Esophagus squamous epithelium (tissue), 5 donors: ENCODE results near the gene NCEH1. TPM values are rescaled to one million over a fixed set of nuclear protein-coding genes. Genes with fewer than 3 reads are reported as not detected.

Experiments used
- DNase-seq: peaks from one replicate; lab custom pipeline; 2025; lab: John Stamatoyannopoulos, UW
- H3K27ac ChIP-seq, 4 donors: fragments of 200-600 bp; sonication (generic); one replicate each; pipeline ENCODE4 v1.5.1; 2016 to 2019; ENCODE audit warnings: mild to moderate bottlenecking in 1 of 4
- H3K27me3 ChIP-seq, 4 donors: fragments of 200-600 bp; sonication (generic); 1 replicate in 3 of 4; 2 replicates in 1 of 4; pipeline versions ENCODE4 v1.5.1 to v1.6.0; 2017 to 2021; ENCODE audit warnings: antibody characterized with exemption in 1 of 4
- H3K36me3 ChIP-seq, 3 donors: fragments of 200-600 bp; sonication (generic); one replicate each; pipeline ENCODE4 v1.5.1; 2016 to 2019
- H3K4me1 ChIP-seq, 3 donors: fragments of 200-600 bp; sonication (generic); one replicate each; pipeline ENCODE4 v1.5.1; 2017 to 2019
- H3K4me3 ChIP-seq, 4 donors: fragments of 200-600 bp; sonication (generic); 1 replicate in 3 of 4; 2 replicates in 1 of 4; pipeline ENCODE4 v1.5.1; 2016 to 2019; ENCODE audit warnings: mild to moderate bottlenecking in 2 of 4, moderate library complexity in 1 of 4
- H3K9me3 ChIP-seq, 3 donors: fragments of 200-600 bp; sonication (generic); one replicate each; pipeline ENCODE4 v1.5.1; 2016 to 2019
- POLR2A ChIP-seq, 4 donors: fragments of 450-650 bp; IDR thresholded peaks; one replicate each; pipeline ENCODE4 v1.6.1; 2017; ENCODE audit warnings: antibody characterized with exemption in 4 of 4, mild to moderate bottlenecking in 4 of 4, moderate library complexity in 3 of 4
- WGBS, 2 donors: methylation state at CpG; one replicate each; pipeline ENCODE4 v1.1.5; 2018; 5-methylcytosine and 5-hydroxymethylcytosine counted together
- intact Hi-C: fragments of 100-400 bp; cut with DNase I; formaldehyde crosslinking; loops from one replicate; pipeline ENCODE4 v1.15.0; 2022
- total RNA-seq, 4 donors: library from RNA; depleted of rRNA; stranded (reverse); fragments of >200 nt; gene quantifications; one replicate each; pipeline ENCODE4 v1.1.0, GENCODE V29; 2016
- TF ChIP-seq, protein P1 (sequence below), 6 experiments: fragments of 450-650 bp in 4 of 6; fragments of 200-600 bp in 2 of 6; sonication (generic) in 2 of 6; IDR thresholded peaks; one replicate each; pipeline ENCODE4 v1.5.1; 2016 to 2019; ENCODE audit warnings: antibody characterized with exemption in 6 of 6, mild to moderate bottlenecking in 4 of 6, moderate library complexity in 4 of 6
- donor health status: DM: yes; HTN: yes; CAD: no.

NCEH1 gene
- total RNA-seq, 4 donors from 2014 or later = 2.2 to 9.1 (median 5.0) TPM

DNA sequence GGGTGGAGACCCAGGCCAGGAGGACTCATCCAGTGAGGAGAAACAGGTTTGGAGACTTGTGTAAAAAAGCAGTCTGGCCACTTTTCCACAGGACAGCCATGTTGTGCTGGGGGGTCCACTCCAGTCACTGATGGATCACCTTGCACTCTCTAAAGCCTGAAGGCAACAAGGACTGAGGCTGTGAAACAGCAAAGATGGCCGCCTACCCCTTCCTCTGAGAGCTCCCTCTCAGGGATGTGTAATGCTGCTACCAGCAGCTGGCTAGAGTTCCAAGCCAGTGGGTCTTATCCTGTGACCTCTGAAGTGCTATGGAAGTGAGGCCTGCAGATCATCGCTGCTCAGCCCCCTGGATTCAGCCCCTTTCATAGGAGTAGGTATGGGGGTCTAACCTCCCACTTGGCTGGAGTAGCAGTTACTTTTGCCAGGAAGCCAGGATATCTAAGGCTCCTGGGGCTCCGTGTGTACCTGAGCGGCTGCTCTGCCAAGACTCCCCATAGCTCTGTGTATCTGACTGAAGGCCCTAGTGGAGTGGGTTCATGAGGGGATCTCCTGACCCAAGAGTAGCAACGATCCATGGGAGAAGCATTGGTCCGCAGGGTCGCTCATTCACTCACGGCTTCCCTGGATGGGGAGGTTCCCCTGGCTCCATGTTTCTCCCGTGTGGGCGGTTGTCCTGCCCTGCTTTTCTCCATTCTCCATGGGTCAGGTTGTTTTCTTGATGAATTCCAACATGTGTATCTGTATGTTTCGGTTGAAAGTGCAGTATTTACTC, 117.8 kb downstream of the NCEH1 start:
- peaks cover 8 to 55% (median 19%) of the 10 kb centered on the region in 3 donors for H3K4me1 ChIP-seq

DNA sequence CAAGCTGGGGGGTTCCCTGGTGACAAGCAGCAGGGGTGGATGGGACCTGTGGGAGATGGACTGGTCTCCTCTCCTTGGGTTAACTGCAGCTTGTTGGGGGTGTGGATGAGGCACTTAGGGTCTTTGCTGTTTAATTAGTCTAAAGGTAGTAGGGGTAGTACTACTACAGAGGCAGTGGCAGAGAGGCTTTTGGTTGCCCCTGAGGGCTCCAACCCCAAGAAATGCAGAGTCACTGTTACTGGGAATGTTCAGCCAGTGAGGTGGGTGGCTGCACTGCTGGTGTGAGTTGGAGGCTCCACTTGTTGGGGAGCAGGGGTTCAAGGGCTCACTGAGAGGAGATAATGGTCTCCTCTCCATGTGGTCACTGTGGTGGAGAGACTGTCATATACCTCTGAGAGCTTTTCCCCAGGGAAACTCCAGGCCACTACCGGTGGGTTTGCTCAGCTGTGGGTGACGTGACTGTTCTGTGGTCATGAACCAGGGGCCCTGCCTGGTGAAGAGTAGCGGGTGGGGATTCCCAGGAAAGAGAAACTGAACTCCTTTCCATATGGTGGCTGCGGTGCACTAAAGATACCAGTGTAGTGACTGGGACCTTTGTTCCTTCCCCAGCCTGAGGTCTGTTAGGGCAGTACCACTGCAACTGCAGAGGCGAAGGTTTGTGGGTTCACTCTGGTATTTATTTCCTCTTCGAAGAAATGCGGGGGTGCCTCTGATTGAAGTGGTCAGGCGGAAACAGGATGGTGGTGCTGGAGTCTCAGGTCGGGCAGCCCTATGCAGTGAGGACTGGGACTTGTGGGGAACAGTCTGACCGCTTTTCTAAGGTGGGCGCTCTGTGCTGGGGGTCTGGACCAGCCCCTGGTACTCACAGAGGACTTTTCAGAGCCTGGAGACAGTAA, 118.7 kb downstream of the NCEH1 start:
- H3K27ac ChIP-seq = peak overlapping the region in 1 of 4 donors; percentile 24
- TF ChIP-seq POLR2A (IDR thresholded peaks at IDR 0.05) = no peak
- TF ChIP-seq, protein P1, sequence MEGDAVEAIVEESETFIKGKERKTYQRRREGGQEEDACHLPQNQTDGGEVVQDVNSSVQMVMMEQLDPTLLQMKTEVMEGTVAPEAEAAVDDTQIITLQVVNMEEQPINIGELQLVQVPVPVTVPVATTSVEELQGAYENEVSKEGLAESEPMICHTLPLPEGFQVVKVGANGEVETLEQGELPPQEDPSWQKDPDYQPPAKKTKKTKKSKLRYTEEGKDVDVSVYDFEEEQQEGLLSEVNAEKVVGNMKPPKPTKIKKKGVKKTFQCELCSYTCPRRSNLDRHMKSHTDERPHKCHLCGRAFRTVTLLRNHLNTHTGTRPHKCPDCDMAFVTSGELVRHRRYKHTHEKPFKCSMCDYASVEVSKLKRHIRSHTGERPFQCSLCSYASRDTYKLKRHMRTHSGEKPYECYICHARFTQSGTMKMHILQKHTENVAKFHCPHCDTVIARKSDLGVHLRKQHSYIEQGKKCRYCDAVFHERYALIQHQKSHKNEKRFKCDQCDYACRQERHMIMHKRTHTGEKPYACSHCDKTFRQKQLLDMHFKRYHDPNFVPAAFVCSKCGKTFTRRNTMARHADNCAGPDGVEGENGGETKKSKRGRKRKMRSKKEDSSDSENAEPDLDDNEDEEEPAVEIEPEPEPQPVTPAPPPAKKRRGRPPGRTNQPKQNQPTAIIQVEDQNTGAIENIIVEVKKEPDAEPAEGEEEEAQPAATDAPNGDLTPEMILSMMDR (IDR thresholded peaks at IDR 0.05) = no peak
- no peak for DNase-seq
- no peak overlapping the region for H3K4me3 ChIP-seq
- peaks cover 8 to 60% (median 19%) of the 10 kb centered on the region in 3 donors for H3K4me1 ChIP-seq
- intact Hi-C loops = loop anchor here (10.0 kb wide), 2 partner anchors 67 to 107 kb away; partner anchors contain the start of gene TNFSF10
- no peaks in the 10 kb centered on the region for H3K9me3 ChIP-seq
- 64 to 81% methylated on average over 3 to 8 of the region's 11 CpGs for WGBS, 2 donors
- no peaks in the 10 kb centered on the region for H3K36me3 ChIP-seq
- no peaks in the 10 kb centered on the region for H3K27me3 ChIP-seq

More for the DNA sequence above, 117.8 kb downstream of the NCEH1 start:
- no peak for DNase-seq
- Histone ChIP-seq H3K4me3 (no peak overlapping the region), H3K27me3 (no peaks in the 10 kb centered on the region), H3K9me3 (no peaks in the 10 kb centered on the region), H3K36me3 (no peaks in the 10 kb centered on the region), H3K27ac (peak overlapping the region in 1 of 4 donors; percentile 90)
- TF ChIP-seq, protein P1 (IDR thresholded peaks at IDR 0.05) = no peak
- no peak for TF ChIP-seq POLR2A (IDR thresholded peaks at IDR 0.05)
- 96 to 98% methylated on average over 7 to 8 of the region's 11 CpGs for WGBS, 2 donors
- intact Hi-C loops = loop anchor here (10.0 kb wide), 2 partner anchors 68 to 108 kb away; partner anchors contain the start of gene TNFSF10

DNA sequence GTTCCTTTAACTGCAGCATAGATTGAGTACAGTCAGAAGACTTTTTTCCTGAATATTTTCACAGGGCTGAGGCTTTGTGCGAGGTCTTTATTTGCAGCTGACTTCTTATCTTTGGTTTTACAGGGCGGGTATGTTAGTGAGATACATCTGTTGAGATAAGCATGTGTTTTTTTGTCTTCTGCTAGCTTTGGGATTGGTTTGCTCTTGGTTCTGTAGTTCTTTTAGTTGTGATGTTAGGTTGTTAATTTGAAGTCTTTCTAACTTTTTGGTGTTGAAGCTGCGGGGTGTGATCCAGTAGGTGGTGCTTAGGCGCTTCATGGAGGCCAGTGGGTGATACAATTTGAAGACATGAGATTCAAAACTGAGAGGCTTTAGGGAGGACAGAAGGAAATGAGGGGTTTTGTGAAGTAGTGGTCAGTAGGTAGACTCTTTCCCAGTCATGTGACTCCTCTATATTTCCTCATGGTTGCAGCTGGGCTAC, 119.7 kb downstream of the NCEH1 start:
- Histone ChIP-seq H3K9me3 (no peaks in the 10 kb centered on the region), H3K27me3 (no peaks in the 10 kb centered on the region), H3K36me3 (no peaks in the 10 kb centered on the region), H3K27ac (no peak overlapping the region), H3K4me1 (peaks cover 14 to 63% (median 28%) of the 10 kb centered on the region in 3 donors), H3K4me3 (no peak overlapping the region)
- intact Hi-C loops = loop anchor here (10.0 kb wide), 2 partner anchors 66 to 106 kb away; partner anchors contain the start of gene TNFSF10
- no peak for DNase-seq
- no peak for TF ChIP-seq POLR2A (IDR thresholded peaks at IDR 0.05)
- TF ChIP-seq, protein P1 (IDR thresholded peaks at IDR 0.05) = no peak
- 82 to 90% methylated on average over 3 to 4 of the region's 4 CpGs for WGBS, 2 donors

DNA sequence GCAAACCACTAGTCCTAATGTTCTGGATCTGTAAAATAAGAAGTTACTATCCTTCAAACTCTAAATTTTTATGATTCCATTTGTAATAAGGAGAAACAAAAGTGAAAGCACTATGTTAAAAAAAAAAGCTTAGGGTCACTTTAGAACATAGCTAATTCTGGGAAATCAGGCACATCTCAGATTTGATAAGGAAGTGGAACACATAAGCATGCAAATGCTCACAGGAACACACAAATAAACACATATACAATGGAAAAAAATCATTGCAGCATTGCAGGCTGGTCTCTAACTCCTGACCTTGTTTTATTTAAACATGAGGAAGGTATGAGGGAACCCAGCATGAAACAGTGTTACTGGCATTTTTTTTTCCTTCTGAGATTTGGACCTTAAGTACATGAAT, 124.4 kb downstream of the NCEH1 start:
- no peak for DNase-seq
- no peaks in the 10 kb centered on the region for H3K36me3 ChIP-seq
- peak overlapping the region in 1 of 4 donors; percentile 5 for H3K4me3 ChIP-seq
- intact Hi-C loops = no loop called here
- peak overlapping the region; percentile 44 to 78 (median 57) for H3K27ac ChIP-seq
- H3K27me3 ChIP-seq = no peaks in the 10 kb centered on the region
- TF ChIP-seq, protein P1 (IDR thresholded peaks at IDR 0.05) = no peak
- no peak for TF ChIP-seq POLR2A (IDR thresholded peaks at IDR 0.05)
- H3K9me3 ChIP-seq = no peaks in the 10 kb centered on the region
- peaks cover 7 to 63% (median 27%) of the 10 kb centered on the region in 3 donors for H3K4me1 ChIP-seq
